OCI-LY7 (cell line): ENCODE measurements around the gene HERC6.

Experiments used
- CTCF ChIP-seq: fragments of 200-600 bp; sonication (generic); conservative IDR thresholded peaks from 2 replicates; pipeline ENCODE4 v1.5.1; 2014; ENCODE audit warnings: mild to moderate bottlenecking, antibody characterized with exemption, low read length, moderate library complexity, mixed read lengths
- EZH2phosphoT487 ChIP-seq: fragments of 200-600 bp; sonication (generic); IDR thresholded peaks from 2 replicates; pipeline ENCODE4 v1.6.1; 2018; ENCODE audit warnings: low read depth, borderline replicate concordance, mild to moderate bottlenecking, mixed run types, antibody characterized with exemption, low read length, moderate library complexity, mixed read lengths

GRCh38 chr4:88446124-88446523 is 67.5 kb downstream of the HERC6 start:
- TF ChIP-seq CTCF (no peak), EZH2phosphoT487 (no peak)
